Mesothelial cell of epicardium (in vitro differentiated cells): ENCODE data around the gene CCL20. TPM values are rescaled to one million over a fixed set of nuclear protein-coding genes. Genes with fewer than 3 reads are reported as not detected.

Source experiments
- DNase-seq, 2 experiments: peaks; one replicate each; pipeline ENCODE4 v3.0.0; 2021; ENCODE audit warnings: low spot score in 2 of 2; ENCODE audit not compliant: unreplicated experiment in 2 of 2
- H3K27ac Mint-ChIP-seq: 2 replicates; pipeline ENCODE4 v1.8.0; 2021; ENCODE audit warnings: mixed read lengths
- H3K27me3 Mint-ChIP-seq: 2 replicates; pipeline ENCODE4 v1.8.0; 2021; ENCODE audit warnings: low read depth, mixed read lengths
- H3K36me3 Mint-ChIP-seq: 2 replicates; pipeline ENCODE4 v1.8.0; 2021; ENCODE audit warnings: mixed read lengths
- H3K4me1 Mint-ChIP-seq: 2 replicates; pipeline ENCODE4 v1.8.0; 2021; ENCODE audit warnings: mixed read lengths
- H3K4me3 Mint-ChIP-seq: 2 replicates; pipeline ENCODE4 v1.8.0; 2021; ENCODE audit warnings: mild to moderate bottlenecking, moderate library complexity, mixed read lengths
- H3K9me3 Mint-ChIP-seq: 2 replicates; pipeline ENCODE4 v1.8.0; 2021; ENCODE audit warnings: mixed read lengths
- total RNA-seq: library from RNA; stranded (reverse); gene quantifications from 3 replicates; pipeline ENCODE4 v1.2.1, GENCODE V29; 2021
- TF ChIP-seq, protein P1 (sequence below): fragments of 200-600 bp; sonication (generic); IDR thresholded peaks from one replicate; pipeline ENCODE4 v1.5.0; 2021; ENCODE audit warnings: antibody characterized with exemption; ENCODE audit not compliant: unreplicated experiment

CCL20 gene
- total RNA-seq, 1 donor from 2014 or later: 0.36 TPM

DNA sequence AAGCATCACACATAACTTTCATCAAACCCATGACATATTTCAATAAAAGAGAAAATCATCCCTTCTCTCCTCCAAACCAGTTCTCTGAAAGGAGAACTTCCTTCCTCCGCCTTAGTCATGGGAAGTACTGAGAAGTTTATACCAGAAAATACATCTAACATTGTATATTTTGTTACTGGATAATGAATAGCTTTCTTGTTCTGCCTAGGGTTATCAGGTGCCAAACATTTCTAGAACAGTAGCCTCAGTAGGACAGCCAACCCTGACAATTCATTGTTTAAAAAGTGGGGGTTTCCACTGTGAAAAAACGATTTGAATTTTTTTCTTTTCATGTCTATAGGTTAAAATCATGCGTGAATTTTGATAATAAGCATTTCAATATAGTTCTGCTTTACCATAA is 41.8 kb downstream of the CCL20 start:
- no peak overlapping the region for H3K27ac Mint-ChIP-seq
- no peak for DNase-seq
- H3K4me1 Mint-ChIP-seq: peaks cover 10% of the 10 kb centered on the region
- H3K9me3 Mint-ChIP-seq: no peaks in the 10 kb centered on the region
- H3K36me3 Mint-ChIP-seq: no peaks in the 10 kb centered on the region
- TF ChIP-seq, protein P1, sequence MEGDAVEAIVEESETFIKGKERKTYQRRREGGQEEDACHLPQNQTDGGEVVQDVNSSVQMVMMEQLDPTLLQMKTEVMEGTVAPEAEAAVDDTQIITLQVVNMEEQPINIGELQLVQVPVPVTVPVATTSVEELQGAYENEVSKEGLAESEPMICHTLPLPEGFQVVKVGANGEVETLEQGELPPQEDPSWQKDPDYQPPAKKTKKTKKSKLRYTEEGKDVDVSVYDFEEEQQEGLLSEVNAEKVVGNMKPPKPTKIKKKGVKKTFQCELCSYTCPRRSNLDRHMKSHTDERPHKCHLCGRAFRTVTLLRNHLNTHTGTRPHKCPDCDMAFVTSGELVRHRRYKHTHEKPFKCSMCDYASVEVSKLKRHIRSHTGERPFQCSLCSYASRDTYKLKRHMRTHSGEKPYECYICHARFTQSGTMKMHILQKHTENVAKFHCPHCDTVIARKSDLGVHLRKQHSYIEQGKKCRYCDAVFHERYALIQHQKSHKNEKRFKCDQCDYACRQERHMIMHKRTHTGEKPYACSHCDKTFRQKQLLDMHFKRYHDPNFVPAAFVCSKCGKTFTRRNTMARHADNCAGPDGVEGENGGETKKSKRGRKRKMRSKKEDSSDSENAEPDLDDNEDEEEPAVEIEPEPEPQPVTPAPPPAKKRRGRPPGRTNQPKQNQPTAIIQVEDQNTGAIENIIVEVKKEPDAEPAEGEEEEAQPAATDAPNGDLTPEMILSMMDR: no peak
- H3K27me3 Mint-ChIP-seq: peaks cover 9% of the 10 kb centered on the region
- H3K4me3 Mint-ChIP-seq: no peak overlapping the region

DNA sequence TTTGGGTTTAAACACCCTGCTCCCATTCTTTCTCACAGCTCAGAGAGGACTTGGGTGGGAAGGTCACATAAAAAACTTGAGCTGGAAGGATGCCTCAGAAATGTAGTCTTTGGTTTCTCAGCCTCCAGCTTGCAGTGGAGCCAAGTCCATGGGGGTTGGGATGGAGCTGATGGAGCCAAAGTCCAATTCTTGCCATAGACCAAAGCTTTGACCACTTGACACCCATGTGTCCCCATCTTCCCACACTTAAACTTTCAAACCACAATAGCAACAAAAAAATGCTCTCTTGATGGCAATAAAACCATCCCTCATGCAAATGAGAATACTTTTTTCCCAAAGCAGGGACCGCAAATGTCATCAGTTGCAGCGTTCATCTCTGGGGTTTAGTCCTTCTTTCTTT is 43.1 kb downstream of the CCL20 start:
- H3K9me3 Mint-ChIP-seq: no peaks in the 10 kb centered on the region
- TF ChIP-seq, protein P1: no peak
- H3K27me3 Mint-ChIP-seq: peaks cover 8% of the 10 kb centered on the region
- DNase-seq: no peak
- H3K36me3 Mint-ChIP-seq: no peaks in the 10 kb centered on the region
- no peak overlapping the region for H3K4me3 Mint-ChIP-seq
- peaks cover 15% of the 10 kb centered on the region for H3K4me1 Mint-ChIP-seq
- no peak overlapping the region for H3K27ac Mint-ChIP-seq

DNA sequence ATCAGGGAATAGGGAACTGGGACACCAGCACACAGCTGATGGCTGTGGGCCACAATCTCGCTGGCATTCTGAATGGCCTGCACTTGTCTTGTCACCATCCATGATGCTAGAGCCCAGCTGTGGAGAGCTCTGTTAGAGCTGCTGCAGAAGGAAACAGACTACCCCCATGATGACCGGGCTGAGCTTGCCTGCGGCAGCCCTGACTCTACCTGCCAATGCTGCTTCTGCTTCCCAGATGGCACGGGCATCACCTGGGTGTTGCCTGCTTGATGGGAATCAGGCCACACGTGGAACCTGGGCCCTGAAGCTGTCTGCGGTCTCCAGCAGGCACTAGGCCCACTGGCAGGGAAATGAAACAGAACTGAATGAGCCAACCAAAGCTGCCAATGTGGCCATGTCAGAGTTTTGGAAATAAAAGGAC is 46.6 kb downstream of the CCL20 start:
- Mint-ChIP-seq H3K4me1 (peaks cover 15% of the 10 kb centered on the region), H3K27me3 (no peaks in the 10 kb centered on the region), H3K4me3 (no peak overlapping the region), H3K27ac (peak overlapping the region; percentile 76), H3K9me3 (no peaks in the 10 kb centered on the region), H3K36me3 (no peaks in the 10 kb centered on the region)
- no peak for DNase-seq
- TF ChIP-seq, protein P1: no peak

DNA sequence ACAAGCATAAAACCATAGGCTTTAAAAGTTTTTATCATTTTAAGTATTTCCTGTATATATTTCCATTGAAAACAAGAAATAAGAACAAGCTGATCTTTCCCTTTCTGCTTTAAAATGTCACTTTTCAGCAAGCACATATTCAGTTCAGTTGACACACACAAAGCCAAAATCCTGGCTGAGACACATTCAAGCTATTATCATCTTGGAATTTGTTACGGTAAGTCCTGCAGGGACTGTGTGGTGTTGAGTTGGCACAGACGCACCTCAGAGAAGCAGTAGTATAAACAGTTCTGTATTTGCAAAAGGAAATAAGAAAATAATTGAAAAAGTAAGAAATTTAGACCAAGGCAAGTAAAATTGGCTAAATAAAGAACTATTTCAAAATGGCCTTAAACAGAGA is 47.4 kb downstream of the CCL20 start:
- no peaks in the 10 kb centered on the region for H3K9me3 Mint-ChIP-seq
- no peak for DNase-seq
- no peak overlapping the region for H3K4me3 Mint-ChIP-seq
- peaks cover 10% of the 10 kb centered on the region for H3K4me1 Mint-ChIP-seq
- TF ChIP-seq, protein P1: no peak
- H3K36me3 Mint-ChIP-seq: no peaks in the 10 kb centered on the region
- no peak overlapping the region for H3K27ac Mint-ChIP-seq
- H3K27me3 Mint-ChIP-seq: no peaks in the 10 kb centered on the region

DNA sequence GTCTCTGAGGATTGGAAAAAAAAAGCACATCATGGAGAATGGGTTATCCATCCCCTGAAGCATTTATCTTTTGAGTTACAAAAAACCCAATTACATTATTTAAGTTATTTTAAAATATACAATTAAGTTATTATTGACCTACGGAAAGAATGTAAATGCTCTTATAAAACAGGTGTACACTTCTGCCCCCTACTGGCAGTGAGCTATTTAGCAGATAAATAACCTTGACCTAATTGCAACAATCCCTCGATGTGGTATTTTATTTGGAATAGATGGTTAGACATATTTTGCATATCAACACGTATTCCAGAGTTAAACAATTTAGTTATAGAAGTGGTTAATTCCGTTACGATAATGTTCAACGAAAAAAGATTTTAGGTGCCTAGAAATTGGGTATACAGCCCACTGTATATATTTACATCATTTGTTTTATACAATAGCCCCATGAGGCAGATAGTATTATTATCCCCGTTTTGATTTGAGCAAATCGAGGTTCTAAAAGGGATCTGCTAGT is 48.6 kb downstream of the CCL20 start:
- Mint-ChIP-seq H3K4me1 (peaks cover 8% of the 10 kb centered on the region), H3K36me3 (no peaks in the 10 kb centered on the region), H3K27ac (no peak overlapping the region), H3K9me3 (no peaks in the 10 kb centered on the region), H3K4me3 (no peak overlapping the region), H3K27me3 (no peaks in the 10 kb centered on the region)
- no peak for DNase-seq
- TF ChIP-seq, protein P1: peak; percentile 74
